Gastroesophageal sphincter (tissue), 4 donors: Measurements from ENCODE around the gene GABRD. TPM values are rescaled to one million over a fixed set of nuclear protein-coding genes. Genes with fewer than 3 reads are reported as not detected.

Source experiments
- ATAC-seq: fragments of 150-250 bp; one replicate; pipeline ENCODE4 v1.9.1; 2016; ENCODE audit warnings: mild to moderate bottlenecking, moderate library complexity
- H3K27ac ChIP-seq, 4 donors: fragments of 200-600 bp; sonication (generic) in 3 of 4; 1 replicate in 3 of 4; 2 replicates in 1 of 4; pipeline ENCODE4 v1.5.1; 2016 to 2019
- H3K27me3 ChIP-seq: fragments of 200-600 bp; sonication (generic); one replicate; pipeline ENCODE4 v1.5.1; 2019
- H3K36me3 ChIP-seq, 2 donors: fragments of 200-600 bp; sonication (generic); one replicate each; pipeline ENCODE4 v1.5.1; 2019; ENCODE audit warnings: control low read depth in 1 of 2
- H3K4me1 ChIP-seq, 3 donors: fragments of 200-600 bp; sonication (generic); 1 replicate in 2 of 3; 2 replicates in 1 of 3; pipeline ENCODE4 v1.5.1; 2016 to 2019; ENCODE audit warnings: control low read depth in 2 of 3
- H3K4me3 ChIP-seq, 2 donors: fragments of 200-600 bp; sonication (generic); one replicate each; pipeline ENCODE4 v1.5.1; 2019; ENCODE audit warnings: mild to moderate bottlenecking in 1 of 2, moderate library complexity in 1 of 2
- H3K9me3 ChIP-seq, 3 donors: fragments of 200-600 bp; sonication (generic); one replicate each; pipeline ENCODE4 v1.5.1; 2017 to 2019; ENCODE audit warnings: control low read depth in 2 of 3
- EP300 ChIP-seq: sonication (generic); formaldehyde crosslinking; IDR thresholded peaks from one replicate; pipeline ENCODE4 v1.6.1; 2017; ENCODE audit warnings: antibody characterized with exemption, mild to moderate bottlenecking
- POLR2A ChIP-seq, 2 donors: fragments of 450-650 bp; IDR thresholded peaks; one replicate each; pipeline ENCODE4 v1.6.1; 2017; ENCODE audit warnings: antibody characterized with exemption in 2 of 2, mild to moderate bottlenecking in 2 of 2, moderate library complexity in 1 of 2
- POLR2AphosphoS5 ChIP-seq: sonication (generic); formaldehyde crosslinking; IDR thresholded peaks from one replicate; pipeline ENCODE4 v1.6.1; 2017; ENCODE audit warnings: antibody characterized with exemption
- WGBS, 2 donors: methylation state at CpG; one replicate each; pipeline ENCODE4 v1.1.5; 2018; ENCODE audit warnings: low coverage in 1 of 2; 5-methylcytosine and 5-hydroxymethylcytosine counted together
- total RNA-seq, 4 donors: library from RNA; depleted of rRNA; stranded (reverse); fragments of >200 nt; gene quantifications; one replicate each; pipeline ENCODE4 v1.1.0, GENCODE V29; 2016
- TF ChIP-seq, protein P1 (sequence below), 4 experiments: fragments of 200-600 bp in 2 of 4; fragments of 450-650 bp in 2 of 4; sonication (generic) in 1 of 4; IDR thresholded peaks; one replicate each; pipeline ENCODE4 v1.5.1; 2017 to 2019; ENCODE audit warnings: antibody characterized with exemption in 4 of 4, mild to moderate bottlenecking in 2 of 4, moderate library complexity in 2 of 4

Gene GABRD
- total RNA-seq, 4 donors from 2014 or later = 0.73 TPM; not detected in 3

DNA sequence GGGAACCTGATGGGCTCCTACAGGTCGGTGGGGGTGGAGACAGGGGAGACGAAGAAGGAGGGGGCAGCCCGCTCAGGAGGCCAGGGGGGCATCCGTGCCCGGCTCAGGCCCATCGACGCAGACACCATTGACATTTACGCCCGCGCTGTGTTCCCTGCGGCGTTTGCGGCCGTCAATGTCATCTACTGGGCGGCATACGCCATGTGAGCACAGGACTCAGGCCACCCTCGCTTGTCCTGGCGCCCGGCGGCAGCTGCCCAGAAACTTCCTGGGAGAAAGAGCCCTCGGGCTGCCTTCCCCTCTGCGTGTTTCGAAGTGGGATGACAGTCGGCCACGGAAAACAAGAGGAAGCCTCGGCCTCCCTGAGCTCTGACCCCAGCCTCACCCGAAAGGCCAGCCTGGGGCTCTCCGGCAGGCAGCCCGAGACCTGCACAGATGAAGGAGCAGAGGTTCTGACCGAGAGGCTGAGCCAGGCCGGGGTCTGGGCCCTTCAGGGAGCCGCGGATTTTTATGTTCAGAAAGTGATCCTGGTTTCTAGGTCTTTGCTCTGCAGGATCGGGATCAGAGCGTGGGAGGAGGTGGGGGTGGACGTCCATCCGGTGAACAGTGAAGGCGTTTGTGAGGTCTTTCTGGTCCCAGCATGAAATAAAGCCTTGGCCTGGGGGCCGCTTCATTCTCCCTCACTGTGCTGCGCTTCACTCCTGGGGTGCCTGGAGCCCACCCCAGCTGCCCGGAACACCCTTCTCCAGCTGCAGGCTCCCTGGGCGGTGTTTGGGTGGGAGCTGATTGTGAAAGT is 11.1 kb downstream of the GABRD start:
- H3K27ac ChIP-seq = no peak overlapping the region
- H3K4me3 ChIP-seq = no peak overlapping the region
- H3K27me3 ChIP-seq = peaks cover 72% of the 10 kb centered on the region
- H3K9me3 ChIP-seq = no peaks in the 10 kb centered on the region
- H3K4me1 ChIP-seq = peaks cover 0 to 9% (median 0%) of the 10 kb centered on the region in 3 donors
- 60 to 72% methylated on average over 1 to 5 of the region's 42 CpGs for WGBS, 2 donors
- H3K36me3 ChIP-seq = no peaks in the 10 kb centered on the region
- no peak for TF ChIP-seq POLR2AphosphoS5
- TF ChIP-seq, protein P1, sequence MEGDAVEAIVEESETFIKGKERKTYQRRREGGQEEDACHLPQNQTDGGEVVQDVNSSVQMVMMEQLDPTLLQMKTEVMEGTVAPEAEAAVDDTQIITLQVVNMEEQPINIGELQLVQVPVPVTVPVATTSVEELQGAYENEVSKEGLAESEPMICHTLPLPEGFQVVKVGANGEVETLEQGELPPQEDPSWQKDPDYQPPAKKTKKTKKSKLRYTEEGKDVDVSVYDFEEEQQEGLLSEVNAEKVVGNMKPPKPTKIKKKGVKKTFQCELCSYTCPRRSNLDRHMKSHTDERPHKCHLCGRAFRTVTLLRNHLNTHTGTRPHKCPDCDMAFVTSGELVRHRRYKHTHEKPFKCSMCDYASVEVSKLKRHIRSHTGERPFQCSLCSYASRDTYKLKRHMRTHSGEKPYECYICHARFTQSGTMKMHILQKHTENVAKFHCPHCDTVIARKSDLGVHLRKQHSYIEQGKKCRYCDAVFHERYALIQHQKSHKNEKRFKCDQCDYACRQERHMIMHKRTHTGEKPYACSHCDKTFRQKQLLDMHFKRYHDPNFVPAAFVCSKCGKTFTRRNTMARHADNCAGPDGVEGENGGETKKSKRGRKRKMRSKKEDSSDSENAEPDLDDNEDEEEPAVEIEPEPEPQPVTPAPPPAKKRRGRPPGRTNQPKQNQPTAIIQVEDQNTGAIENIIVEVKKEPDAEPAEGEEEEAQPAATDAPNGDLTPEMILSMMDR (IDR thresholded peaks at IDR 0.05) = no peak
- TF ChIP-seq POLR2A (IDR thresholded peaks at IDR 0.05) = no peak
- no peak for TF ChIP-seq EP300
- ATAC-seq = no peak

DNA sequence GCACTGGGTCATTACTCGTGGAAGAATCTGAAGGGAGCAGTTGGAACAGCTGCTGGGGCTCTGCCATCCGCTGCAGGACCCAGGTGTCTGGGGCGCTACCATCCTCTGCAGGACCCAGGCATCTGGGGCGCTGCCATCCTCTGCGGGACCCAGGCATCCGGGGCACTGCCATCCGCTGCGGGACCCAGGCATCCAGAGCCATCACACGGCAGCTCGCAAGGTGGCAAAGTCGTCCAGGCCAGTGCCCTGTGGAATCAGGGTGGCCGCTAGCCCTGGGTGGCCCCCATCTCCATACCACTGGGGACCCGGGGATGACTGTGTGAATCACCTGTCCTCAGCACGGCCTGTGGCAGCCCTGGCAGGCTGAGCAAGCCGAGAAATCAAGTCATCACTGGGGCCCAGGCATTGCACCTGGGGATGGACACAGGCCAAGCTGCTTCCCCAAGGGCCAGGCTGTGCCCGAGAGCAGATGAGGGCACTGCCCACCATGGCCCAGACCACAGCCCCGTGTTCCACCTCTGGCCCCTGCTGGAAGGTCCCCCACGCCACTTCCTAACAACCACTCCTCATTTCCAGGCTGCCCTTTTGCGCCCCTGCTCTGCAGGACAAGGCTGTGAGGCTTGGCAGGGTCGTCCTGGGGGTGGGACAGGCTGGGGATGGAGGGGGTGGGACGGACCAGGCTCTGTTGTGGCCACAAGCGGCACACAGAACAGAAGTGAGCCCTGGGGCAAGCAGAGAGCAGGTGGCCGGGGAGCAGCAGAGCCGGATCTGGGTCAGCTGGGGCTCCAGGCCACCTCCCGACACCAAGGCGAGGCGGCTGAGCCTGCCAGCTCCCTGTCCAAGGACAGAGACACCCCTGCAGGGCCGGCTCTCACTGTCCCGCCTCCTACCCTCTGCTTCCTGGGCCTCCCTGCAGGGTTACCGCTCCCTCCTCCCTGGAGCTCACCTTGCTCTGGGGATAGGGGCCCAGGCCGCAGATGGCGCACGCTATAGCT is 12.7 kb downstream of the GABRD start:
- H3K36me3 ChIP-seq = no peaks in the 10 kb centered on the region
- ATAC-seq = no peak
- no peak for TF ChIP-seq EP300
- TF ChIP-seq POLR2AphosphoS5 = no peak
- TF ChIP-seq, protein P1 (IDR thresholded peaks at IDR 0.05) = no peak
- TF ChIP-seq POLR2A (IDR thresholded peaks at IDR 0.05) = no peak
- H3K4me3 ChIP-seq = no peak overlapping the region
- H3K27ac ChIP-seq = no peak overlapping the region
- no peaks in the 10 kb centered on the region for H3K9me3 ChIP-seq
- 87% methylated on average over 9 of the region's 33 CpGs; no CpG with 5 or more reads in 1 of the 2 donors for WGBS, 2 donors
- H3K27me3 ChIP-seq = peaks cover 77% of the 10 kb centered on the region
- H3K4me1 ChIP-seq = no peaks in the 10 kb centered on the region

DNA sequence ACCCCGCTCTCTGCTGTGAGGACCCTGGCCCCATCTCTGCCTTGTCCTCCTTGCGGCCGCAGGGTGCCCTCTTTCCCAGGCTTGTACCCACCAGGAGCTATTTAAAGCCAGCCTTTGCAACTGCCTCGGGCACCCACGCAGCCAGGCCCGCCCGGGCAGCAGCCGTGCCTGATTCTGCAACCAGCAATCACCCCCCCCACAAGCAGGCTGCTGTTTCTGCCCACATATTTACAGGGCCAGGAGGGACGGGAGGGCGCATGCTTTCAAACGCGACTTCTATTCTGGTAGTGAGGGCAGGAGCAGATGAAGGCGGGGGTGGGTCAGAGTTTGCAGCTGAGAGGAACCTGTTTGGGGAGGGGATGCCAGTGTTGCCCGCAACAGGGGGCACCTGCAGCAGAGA is 13.6 kb downstream of the GABRD start:
- TF ChIP-seq POLR2A (IDR thresholded peaks at IDR 0.05) (no peak), POLR2AphosphoS5 (no peak), EP300 (no peak)
- TF ChIP-seq, protein P1 (IDR thresholded peaks at IDR 0.05) = no peak
- Histone ChIP-seq H3K27ac (no peak overlapping the region), H3K4me1 (no peaks in the 10 kb centered on the region), H3K36me3 (no peaks in the 10 kb centered on the region), H3K9me3 (peaks cover 0 to 2% (median 0%) of the 10 kb centered on the region in 3 donors), H3K4me3 (no peak overlapping the region), H3K27me3 (peaks cover 78% of the 10 kb centered on the region)
- 73 to 80% methylated on average over 1 to 3 of the region's 14 CpGs for WGBS, 2 donors
- no peak for ATAC-seq

DNA sequence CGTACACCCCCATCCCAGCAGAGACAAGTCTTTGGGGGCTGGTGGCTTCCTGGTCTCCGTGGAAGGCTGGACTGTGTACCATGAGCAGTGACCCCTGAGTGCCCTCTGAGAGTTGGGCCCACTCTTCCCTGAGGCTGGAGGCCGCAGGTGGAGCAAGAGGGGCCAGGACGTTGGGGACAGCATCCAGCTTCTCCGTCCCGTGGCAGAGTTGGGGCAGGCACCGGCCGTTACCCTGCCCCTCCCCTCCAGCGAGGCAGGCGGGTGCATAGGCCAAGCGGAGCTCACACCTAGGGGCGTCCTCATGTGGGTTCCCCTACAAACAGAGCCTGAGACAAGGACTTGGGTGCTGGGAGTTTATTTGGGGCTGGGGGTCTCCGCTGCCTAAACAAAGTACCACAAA is 14.0 kb downstream of the GABRD start:
- WGBS, 2 donors = 100% methylated on average over 2 of the region's 13 CpGs; no CpG with 5 or more reads in 1 of the 2 donors
- Histone ChIP-seq H3K4me3 (no peak overlapping the region), H3K9me3 (peaks cover 0 to 7% (median 0%) of the 10 kb centered on the region in 3 donors), H3K36me3 (no peaks in the 10 kb centered on the region), H3K27ac (no peak overlapping the region), H3K27me3 (peaks cover 79% of the 10 kb centered on the region), H3K4me1 (no peaks in the 10 kb centered on the region)
- TF ChIP-seq, protein P1 (IDR thresholded peaks at IDR 0.05) = no peak
- TF ChIP-seq EP300 = no peak
- TF ChIP-seq POLR2AphosphoS5 = no peak
- no peak for TF ChIP-seq POLR2A (IDR thresholded peaks at IDR 0.05)
- ATAC-seq = no peak
